GM19043 (cell line): ENCODE results near the gene LY86.

ENCODE experiments used
- ATAC-seq: cut with Tn5 transposase; IDR thresholded peaks from one replicate; pipeline ENCODE4 v1.9.1; 2021; ENCODE audit warnings: low read depth; ENCODE audit not compliant: unreplicated experiment

Gene LY86

DNA sequence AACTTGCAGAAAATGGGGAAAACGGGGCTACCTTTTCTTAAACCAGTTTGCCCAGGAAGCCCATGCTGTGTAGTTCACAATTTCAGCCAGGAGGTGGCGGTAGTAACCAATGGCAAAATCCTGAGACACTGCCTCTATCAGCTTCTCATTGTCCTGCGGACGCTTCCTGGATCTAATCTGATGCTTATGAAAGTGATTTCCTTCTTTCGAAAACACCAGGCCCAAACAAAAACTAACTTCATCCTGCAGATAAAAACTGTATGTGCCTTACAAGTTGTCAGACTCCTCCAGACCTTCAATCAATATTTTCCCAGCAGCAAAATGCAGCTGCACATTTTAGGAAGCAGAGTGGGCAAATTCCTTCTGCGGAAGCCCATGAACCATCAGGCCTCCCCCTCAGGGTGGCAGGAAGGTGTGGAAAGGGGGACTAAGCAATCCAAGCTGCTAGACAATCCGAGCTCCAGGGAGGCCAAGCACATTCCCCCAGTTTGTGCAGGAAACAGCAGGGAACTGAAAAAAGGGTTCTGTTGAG is 88.5 kb downstream of the LY86 start:
- peak; percentile 66 for ATAC-seq

DNA sequence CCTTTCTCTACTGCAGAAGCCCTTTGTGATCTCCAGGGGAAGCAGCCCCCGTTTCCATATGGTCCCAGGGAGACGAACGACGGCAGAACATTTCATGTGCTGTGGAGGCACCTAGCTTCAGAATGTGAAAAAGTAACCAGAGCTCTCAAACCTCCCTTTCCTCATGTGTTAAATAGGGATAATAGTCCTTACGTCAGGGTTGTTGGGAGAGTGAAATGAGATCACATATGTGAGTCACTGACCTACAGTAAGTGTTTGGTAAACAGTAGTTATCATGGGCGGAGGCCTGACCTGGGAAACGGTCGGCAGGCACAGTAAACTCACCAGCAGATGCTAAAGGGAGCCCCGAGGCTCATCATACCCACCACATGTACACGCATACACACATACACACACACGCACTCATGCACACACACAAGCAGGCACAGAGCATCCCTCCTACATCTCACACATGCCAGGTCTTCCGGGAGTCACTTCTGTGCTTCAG is 89.7 kb downstream of the LY86 start:
- ATAC-seq: no peak

DNA sequence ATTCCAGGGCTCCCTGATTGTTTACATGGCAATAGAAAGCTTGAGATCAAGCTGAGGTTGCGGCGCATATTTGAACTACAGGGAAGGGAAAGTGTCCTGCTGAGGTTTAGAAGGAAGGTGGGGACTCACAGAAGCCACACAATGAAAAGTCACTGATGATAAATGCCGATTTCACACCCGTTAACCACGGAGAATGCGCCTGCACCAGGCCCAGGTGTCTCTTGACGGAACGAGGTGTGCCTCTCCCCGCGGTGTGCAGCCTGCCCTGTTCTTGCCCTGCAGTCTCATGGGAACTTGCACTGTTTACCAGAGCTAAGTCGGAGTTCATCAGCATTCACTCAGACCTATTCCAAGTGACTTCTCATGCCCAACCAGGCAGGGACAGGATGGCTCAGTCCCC is 90.3 kb downstream of the LY86 start:
- no peak for ATAC-seq

DNA sequence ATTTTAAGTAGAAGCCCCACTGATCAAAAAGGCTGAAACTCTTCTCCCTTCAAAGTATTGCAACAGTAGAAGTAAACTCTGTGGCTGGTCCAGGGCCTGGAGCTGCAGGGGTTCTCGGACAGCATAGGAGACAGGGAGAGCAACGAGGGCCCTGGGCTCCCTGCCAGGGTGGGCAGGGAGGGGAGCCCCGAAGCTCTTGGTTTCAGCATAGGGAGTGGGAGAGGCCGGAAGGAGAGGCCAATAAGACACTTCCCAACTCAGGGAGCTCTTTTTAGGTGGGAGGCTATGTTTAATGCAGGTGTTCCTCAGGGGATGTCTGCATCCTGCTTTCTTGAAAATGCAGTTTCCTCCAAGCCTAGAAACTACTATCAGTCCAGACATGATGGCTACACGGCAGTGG is 91.1 kb downstream of the LY86 start:
- ATAC-seq: no peak

DNA sequence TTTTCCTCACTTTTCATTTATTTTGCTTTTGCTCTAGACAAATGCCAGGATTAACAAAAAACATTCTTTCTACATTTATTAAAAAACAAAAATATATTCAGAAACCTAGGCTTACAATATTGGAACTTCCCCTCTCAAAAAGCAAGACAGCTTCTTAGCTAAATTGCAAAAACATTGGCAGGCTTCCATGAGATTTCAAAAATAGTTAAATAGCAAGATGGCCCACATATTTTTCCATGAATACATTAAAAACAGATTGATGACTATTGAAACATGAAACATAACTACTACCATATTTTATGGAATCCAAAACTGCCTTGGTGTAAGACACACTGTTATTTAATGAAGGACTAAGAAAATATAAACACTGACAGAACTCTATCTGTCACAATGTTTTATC is 92.0 kb downstream of the LY86 start:
- no peak for ATAC-seq

DNA sequence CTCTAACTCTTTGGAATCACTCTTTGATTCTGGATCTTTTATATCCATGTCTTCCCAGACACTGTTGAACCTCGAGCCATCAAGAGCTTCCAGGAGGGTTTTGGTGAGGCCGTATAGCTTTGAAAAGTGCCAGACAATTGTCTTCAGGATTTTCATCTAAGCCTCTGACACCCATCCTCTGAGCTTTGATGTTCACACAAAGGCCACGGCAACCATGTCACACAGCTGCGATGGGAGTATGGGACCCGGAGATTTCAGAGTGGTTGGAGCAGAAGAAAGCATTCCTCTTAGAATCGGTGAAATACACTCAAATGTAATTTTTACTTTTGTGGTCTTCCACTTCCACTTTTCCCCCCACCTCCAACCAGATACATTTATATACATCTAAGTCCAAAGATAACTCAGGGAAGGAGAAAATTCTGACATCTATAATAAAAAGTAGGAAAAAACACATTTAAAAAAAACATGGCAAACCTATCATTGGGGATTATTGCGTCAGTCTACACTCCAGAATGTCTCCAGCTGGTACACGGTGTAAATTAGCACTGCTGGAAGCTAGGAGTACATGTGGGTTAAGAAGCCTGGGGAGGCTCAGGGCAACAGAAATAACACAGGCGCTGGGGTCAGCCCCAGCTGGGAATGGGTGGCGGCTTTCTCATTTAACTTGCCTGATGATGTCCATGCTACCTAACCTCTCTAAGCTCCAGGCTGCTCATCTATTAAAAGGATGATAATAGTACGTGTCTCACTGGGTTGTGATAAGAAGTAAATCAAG is 92.7 kb downstream of the LY86 start:
- ATAC-seq: no peak

DNA sequence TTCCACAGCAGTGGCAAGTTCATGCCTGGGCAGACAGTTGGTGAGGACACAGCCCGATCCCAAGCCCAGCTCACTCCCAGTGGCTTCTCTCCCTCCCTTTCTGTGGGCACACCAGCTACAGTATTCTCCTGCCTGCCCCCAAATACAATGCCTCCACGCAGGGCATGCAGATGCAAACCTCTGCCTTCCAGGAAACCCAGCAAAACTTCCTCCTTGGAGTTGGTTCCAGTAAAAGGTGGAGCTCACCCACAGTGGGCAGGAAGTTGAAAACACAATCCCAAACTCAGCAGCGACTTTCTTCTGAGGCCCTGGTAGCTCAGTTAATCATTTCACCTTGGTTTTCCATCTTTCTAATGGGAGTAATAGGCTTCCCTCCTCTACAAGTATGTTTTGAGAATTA is 93.7 kb downstream of the LY86 start:
- ATAC-seq: no peak

DNA sequence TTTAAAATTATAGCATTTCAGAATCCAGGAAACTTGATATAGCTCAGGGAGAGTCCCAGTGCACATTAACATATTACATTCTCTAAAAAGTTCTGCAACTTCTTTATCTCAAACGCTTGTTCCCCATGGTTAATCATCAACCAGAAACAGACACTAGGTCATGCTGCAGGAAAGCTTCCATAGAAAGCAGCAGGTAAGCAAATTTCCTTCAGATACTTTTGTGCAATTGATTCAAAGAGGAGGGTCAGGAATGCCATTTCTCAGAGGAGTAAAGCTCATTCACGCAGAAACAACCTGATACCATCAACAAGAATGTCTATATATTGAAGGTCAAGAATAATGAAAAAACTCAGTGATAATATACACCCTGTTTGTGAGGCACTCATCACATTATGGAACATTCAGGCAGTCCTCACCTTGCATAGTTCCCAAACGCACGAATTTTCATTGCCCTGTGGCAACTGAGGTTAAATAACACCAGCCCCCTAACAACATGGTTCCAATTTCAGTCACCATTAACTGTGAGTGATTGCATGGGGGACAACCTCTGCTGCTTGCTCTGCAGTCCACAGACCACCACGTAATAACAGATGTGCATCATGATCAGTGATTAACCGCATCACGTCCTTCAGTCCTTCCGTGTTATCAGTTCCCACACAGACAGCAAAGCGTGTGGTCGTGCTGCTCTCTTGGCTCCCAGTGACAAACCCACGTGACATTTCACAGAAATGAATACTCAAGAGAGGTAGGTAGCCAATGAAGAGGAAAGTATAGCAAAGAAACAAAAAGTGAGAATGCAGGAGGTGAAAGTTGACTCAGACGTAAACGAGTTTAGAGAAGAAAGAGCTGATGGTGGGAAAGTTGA is 95.7 kb downstream of the LY86 start:
- peak; percentile 90 for ATAC-seq

DNA sequence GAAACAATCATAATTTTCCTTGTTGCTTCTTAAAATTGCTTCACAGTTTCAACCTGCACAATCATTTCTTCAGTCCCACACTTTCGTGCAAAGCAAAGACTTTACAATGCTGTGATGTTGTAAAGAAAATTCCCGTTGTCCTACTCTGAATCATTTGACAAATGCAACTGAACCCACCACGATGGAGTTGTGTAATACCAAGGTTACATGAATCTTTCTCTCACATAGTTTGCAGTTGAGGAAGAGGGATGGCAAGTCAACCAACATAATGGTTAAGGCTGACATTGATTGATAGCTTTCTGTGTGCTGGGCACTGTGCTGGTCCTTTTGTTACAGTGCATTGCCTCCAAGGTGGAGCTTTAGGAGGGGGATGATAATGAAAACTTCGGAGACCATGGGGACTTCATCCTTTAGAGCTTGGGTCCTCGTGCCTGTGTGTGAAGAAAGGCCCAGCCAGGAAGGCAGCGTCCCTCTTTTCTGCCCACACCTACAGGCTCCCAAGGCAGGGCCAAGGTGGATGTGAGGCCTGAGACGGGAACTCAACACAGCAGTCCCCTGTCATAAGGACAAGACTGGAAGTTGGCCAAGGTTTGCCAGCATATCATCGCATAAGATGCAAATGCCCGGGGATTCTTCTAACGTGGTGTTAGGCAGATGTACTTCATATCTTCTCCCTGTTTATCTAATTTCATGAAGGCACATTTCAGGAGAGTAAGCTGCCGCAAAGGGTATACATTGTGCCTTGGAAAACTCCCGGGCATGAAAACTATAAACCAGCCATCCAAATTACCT is 96.9 kb downstream of the LY86 start:
- no peak for ATAC-seq

DNA sequence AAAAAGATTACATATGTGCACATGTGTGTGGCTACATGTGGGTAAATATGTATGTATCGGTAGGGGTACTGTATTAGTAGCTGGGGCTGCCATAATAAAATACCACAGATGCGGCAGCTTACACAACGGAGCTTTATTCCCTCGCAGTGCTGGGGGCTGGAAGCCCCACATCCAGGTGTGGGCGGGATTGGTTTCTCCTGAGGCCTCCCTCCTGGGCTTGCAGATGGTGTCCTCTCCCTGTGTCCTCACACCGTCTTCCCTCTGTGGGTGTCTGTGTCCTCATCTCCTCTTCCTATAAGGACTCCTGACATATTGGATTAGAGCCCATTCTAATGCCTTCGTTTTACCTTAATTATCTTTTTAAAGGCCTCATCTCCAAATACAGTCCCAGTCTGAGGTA is 97.7 kb downstream of the LY86 start:
- ATAC-seq: no peak

DNA sequence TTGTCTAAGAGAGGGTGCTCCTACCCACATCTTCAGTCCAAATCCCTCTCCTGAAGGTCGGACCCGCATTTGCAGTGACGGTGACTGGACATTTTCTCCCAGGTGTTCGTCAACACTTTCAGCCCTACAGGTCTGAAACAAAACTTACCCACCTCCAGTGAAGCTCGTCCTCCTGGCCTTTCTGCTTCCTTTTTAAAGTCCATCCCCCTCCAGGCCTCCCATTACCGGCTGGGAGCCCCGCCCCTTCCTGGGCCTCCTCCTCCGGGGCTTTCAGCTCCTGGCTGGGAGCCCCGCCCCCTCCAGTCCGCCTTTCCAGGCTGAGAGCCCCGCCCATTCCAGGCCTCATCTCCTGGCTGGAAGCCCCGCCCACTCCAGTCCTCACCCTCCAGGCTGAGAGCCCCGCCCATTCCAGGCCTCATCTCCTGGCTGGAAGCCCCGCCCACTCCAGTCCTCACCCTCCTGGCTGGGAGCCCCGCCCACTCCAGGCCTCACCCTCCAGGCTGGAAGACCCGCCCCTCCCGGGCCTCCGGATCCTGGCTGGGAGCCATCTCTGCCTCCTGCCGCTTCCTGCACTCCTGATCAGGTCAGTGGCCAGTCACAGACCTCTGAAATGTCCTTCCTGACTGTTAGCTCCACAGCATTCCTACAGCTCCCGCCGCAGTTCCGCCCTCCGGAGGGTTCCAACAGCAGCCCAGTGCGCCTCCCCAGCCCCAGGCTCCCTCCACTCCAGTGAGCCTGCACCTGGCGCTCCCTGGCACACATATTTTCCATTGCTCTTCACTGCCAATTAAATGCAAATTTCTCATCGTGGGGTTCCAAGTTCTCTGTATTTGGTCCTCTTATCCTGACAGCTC is 98.5 kb downstream of the LY86 start:
- ATAC-seq: no peak

DNA sequence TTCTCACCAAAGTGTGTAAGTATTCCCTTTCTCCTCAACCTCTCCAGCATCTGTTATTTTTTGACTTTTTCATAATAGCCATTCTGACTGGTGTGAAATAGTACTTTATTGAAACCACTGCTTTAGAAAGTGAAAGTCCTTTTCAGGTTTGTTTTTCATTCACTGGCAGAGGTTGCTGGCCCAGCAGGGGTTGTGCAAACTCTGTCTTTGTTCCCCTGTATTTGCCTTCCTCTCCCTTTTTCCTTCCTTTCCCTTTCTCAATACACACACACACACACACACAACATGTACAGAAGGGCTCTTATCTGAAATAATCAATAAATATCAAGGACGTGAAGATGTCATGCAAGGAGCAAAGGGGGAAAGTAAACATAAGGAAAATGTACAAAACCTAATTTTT is 99.8 kb downstream of the LY86 start:
- ATAC-seq: no peak

DNA sequence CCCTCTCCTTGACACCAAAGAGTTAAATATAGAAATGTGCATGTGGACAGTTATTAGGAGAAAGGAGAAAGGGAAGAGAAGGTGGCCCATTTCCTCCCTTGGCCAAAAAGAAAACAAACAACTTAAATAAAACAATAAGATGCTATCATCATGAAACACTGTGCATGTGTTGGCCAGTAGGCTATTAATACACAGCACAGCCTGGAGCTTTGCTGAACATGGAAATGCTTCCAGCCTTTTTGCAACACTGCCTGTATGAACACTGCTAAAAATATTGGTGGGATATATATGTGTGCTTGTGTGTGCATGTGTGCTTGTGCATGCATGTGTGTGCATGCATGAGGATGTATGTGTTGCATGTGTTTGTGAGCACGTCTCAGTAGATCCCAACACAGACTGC is 100.4 kb downstream of the LY86 start:
- no peak for ATAC-seq

DNA sequence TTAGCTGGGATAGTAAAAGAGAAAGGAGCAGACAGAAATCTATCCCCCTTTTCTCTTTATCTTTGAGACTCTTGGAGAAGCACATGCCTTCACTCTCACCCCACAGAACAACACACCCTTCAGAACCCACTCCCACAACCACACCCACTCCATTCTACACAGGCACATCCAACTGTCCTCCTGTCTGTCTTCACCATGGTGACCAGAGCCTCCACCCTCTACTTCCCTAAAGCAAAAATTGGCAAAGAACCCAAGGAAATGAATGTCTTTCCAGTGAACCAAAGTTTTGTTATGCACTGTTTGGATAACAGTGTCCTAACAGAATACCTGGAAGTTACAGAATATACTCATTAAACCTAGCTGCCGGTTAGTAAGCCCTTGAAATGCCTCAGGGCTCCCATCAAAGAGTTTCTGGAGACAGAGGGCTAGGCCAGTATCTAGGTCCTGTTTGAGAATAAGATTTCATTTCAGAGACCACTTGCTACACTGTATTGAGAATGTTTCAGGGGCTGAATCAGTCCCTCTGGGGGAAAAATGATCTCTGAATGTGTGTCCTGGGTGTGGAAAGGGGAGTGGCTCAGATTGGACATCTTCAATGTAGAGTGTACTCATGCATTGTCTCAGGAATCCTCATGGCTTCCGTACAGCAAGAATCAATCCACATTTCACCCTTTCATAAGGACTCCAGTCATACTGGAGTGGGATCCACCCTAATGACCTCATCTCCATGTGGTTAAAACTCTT is 101.1 kb downstream of the LY86 start:
- ATAC-seq: no peak

DNA sequence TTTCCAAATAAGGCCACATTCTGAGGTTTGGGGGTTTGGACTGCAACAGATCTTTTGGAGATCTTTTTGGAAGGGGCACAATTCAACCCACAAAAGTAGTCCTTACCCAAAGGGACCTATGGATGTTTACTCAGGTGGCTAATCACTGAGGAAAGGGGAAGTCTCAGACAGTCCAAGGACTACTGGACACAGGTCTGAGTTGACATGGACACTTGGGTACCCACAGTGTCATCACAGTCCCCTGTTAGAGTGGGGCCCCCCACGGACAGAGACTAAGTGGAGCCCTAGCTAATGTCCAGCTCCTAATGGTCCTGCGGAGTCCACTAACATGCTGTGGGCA is 101.6 kb downstream of the LY86 start:
- no peak for ATAC-seq

DNA sequence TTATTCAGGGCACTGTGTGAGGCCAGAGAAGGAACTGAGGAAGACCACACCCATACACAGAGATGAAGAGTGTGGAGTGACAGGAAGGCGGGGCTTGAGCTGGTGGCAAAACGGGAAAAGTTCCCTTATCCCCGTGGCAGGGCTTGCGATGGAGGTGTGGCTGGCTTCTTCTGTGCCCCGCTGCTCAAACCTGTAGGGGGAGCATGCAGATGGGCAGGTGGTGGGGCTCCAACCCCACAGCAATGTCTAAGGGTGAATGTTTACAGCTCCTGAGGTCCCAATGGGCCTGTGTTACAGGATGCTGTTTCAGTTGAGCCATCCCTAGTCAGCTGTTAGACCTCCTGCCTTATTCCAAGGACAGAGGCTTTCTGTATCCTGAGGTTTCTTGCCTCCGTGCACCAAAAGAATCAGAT is 105.9 kb downstream of the LY86 start:
- no peak for ATAC-seq

DNA sequence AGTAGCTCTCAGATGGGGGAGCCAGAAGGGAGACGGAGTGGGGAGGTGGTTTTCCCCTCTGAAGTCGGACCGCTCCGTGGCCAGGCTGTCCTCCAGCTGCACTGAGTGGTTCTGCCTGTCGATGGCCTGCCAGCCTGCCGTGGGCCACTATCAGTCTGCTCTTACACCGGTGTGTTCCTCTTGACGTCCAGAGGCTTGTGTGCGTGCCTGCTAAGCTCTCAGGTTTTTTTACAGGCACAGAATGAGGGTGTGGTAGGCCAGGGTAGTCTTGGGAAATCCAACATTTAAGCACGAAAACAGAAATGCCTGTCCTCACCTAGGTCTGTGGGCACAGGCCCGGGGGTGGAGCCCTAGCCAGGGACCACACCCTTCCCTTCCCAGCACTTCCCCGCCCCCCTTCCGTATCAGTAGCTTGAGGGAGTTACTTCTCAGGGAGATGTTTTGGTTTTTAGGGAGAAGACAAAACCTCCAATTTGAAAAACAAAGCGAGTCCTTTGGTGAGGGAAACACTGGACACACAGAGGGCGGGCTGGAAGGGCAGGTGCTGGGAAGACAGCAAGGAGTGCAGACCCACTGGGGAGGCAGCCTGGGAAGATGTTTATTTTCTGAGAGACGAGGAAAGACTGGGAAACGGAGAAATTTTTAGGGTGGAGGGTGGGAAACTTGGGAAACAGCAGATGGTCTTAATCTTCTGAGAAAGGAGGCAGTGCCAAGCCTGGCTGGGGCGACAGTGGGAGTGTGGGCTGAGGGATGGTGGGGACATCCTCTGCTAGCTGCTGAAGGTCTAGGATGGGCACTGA is 106.5 kb downstream of the LY86 start:
- no peak for ATAC-seq

DNA sequence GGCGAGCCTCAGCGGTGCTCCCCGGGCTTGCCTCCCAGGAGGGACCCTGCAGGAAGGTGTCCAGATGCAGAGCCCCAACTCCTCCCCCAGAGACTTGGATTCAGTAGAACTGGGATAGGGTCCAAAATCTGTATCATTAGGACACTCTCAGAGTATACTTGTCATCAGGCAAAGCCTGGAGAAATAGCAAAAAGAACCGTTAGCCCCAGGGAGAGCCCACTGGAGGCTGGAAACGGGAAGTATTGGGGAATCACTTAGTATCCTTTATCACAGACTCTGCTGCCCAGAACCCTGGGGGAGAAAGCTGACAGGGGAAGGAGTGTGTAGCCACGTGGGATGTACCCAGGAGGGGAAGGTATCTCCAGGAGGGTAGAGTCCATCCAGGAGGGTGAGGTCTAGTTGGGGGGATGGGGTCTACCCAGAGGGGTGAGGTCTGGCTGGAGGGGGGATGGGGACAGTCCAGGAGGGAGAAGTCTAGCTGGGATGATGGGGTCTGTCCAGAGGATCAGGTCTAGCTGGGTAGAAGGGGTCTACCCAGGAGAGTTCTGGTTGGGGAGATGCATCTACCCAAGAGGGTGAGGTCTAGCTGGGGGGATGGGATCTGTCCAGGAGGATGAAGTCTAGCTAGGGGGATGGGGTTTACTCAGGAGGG is 107.2 kb downstream of the LY86 start:
- ATAC-seq: no peak
